Large intestine (tissue), 3 donors: ENCODE measurements around the gene XRRA1. TPM values are rescaled to one million over a fixed set of nuclear protein-coding genes. Genes with fewer than 3 reads are reported as not detected.
A peak's percentile ranks its signal among the peaks of the same experiment; 100 is the strongest.

ENCODE experiments used
- DNase-seq, 2 donors: peaks; one replicate each; pipeline versions ENCODE4 v3.0.0 to v3.0.0-alpha.2; 2013
- H3K27ac ChIP-seq: one replicate; pipeline ENCODE4 v1.5.1; 2013; ENCODE audit warnings: low read length
- H3K27me3 ChIP-seq: 2 replicates; pipeline ENCODE4 v1.6.1; 2013; ENCODE audit warnings: low read length; ENCODE audit not compliant: control insufficient read depth, insufficient read depth
- H3K36me3 ChIP-seq: 2 replicates; pipeline ENCODE4 v1.6.1; 2013; ENCODE audit warnings: low read length; ENCODE audit not compliant: control insufficient read depth, insufficient read depth
- H3K4me1 ChIP-seq: one replicate; pipeline ENCODE4 v1.6.1; 2013; ENCODE audit warnings: low read length; ENCODE audit not compliant: control insufficient read depth, insufficient read depth
- H3K4me3 ChIP-seq: one replicate; pipeline ENCODE4 v1.5.1; 2013; ENCODE audit warnings: low read length
- H3K9me3 ChIP-seq: one replicate; pipeline ENCODE4 v1.6.1; 2013; ENCODE audit warnings: mild to moderate bottlenecking, low read depth, low read length, moderate library complexity; ENCODE audit not compliant: control insufficient read depth
- WGBS: methylation state at CpG from one replicate; pipeline ENCODE4 v1.1.5; 2013; ENCODE audit warnings: low lambda C conversion rate; ENCODE audit not compliant: insufficient coverage; 5-methylcytosine and 5-hydroxymethylcytosine counted together
- polyA plus RNA-seq: library from polyadenylated mRNA; unstranded; fragments of 120-200 nt; gene quantifications from one replicate; pipeline ENCODE4 v1.2.1, GENCODE V29; 2013

XRRA1 gene
- polyA plus RNA-seq, 1 donor, result 17.3 TPM

DNA sequence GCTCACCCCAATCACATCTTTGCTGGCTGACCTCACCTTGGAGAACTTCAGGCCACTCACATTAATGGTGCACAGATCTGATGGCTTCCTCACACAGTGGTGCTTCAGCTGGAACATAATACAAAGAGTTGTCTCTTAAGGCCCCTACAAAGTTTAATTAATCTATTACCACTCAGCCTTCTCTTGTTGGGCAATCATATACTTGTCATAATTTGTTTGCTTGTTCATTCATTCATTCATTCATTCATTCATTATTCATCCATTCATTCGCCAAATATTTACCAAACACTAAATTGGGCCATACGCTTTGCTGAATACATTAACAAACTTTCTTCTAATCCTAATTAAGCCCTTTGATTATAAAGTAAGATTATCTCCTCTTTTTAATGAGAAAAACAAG is 15.1 kb downstream of the XRRA1 start:
- no peak overlapping the region for H3K4me3 ChIP-seq
- WGBS, result 100% methylated on average over 1 of the region's 2 CpGs
- no peak overlapping the region for H3K27ac ChIP-seq
- H3K27me3 ChIP-seq, result no peaks in the 10 kb centered on the region
- no peaks in the 10 kb centered on the region for H3K4me1 ChIP-seq
- H3K9me3 ChIP-seq, result no peaks in the 10 kb centered on the region
- DNase-seq, result no peak
- H3K36me3 ChIP-seq, result peaks cover 76% of the 10 kb centered on the region

DNA sequence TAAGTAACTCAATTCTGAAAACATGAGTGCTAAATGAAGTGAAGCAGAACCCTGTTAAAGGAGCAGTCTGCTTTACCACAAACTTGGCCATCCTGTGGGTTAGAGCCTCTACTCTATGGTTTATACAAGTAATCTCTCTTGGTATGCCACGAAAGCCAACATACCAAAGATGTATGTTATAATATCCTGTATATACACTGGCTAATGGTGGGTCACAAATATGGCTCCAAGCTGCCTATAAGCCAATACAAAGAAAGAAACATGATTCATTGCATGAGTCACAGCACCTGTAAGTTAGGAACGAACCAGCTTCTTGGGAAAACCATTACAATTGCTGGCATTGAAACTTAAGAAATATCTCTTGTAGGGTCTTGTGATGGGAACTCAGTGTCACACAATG is 16.1 kb downstream of the XRRA1 start:
- no peaks in the 10 kb centered on the region for H3K4me1 ChIP-seq
- 100% methylated on average over 1 of the region's 2 CpGs for WGBS
- H3K36me3 ChIP-seq, result peaks cover 74% of the 10 kb centered on the region
- H3K9me3 ChIP-seq, result no peaks in the 10 kb centered on the region
- H3K4me3 ChIP-seq, result no peak overlapping the region
- H3K27ac ChIP-seq, result no peak overlapping the region
- no peaks in the 10 kb centered on the region for H3K27me3 ChIP-seq
- no peak for DNase-seq

DNA sequence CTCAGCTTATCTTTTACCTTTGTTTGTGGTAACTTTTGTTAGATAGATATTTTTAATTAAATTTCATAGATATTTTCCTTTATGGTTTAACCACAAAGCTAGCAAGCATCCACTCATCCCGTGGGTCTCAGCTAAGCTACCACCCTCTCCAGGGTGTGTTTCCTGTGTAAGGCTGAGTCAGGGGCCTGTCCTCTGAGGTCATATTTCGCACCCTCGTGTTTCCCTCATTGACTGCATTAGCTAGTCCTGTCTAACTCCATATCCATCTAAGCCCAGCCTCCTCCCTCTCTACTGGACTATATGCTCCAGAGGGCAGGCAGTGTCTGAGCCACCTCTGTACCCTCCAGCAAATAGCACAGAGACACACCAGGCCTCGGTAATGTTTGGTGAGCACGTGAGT is 16.7 kb downstream of the XRRA1 start:
- Histone ChIP-seq H3K36me3 (peaks cover 69% of the 10 kb centered on the region), H3K27me3 (no peaks in the 10 kb centered on the region), H3K4me3 (no peak overlapping the region), H3K9me3 (no peaks in the 10 kb centered on the region), H3K4me1 (no peaks in the 10 kb centered on the region), H3K27ac (no peak overlapping the region)
- no peak for DNase-seq
- 100% methylated on average over 1 of the region's 5 CpGs for WGBS

GRCh38 chr11:74929431-74930363 is 19.2 kb downstream of the XRRA1 start:
- 78% methylated on average over 3 of the region's 8 CpGs for WGBS
- Histone ChIP-seq H3K27ac (no peak overlapping the region), H3K4me1 (no peaks in the 10 kb centered on the region), H3K4me3 (no peak overlapping the region), H3K36me3 (peaks cover 55% of the 10 kb centered on the region), H3K9me3 (no peaks in the 10 kb centered on the region), H3K27me3 (no peaks in the 10 kb centered on the region)
- DNase-seq, result peak; percentile 72 to 78

DNA sequence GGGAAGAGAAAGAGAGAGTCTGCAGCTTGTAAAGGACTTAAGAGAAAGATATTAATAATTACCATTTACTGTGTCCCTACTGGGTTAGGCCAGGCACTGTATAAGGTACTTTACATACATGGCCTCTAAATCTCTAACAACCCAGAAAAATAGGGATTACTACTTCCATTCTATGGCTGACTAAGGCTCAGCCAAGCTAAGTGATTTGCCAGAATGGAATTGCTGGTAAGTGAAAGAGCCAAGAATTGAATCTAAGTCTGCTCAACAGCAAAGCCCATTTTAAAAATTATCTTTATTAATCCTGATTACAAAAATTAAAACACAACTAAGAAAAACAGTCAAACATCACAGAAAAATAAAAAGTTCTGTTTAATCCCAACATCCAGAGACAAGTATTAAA is 21.4 kb downstream of the XRRA1 start:
- Histone ChIP-seq H3K27me3 (no peaks in the 10 kb centered on the region), H3K9me3 (no peaks in the 10 kb centered on the region), H3K36me3 (peaks cover 41% of the 10 kb centered on the region), H3K4me3 (no peak overlapping the region), H3K27ac (no peak overlapping the region), H3K4me1 (no peaks in the 10 kb centered on the region)
- no peak for DNase-seq

GRCh38 chr11:74926304-74927030 is 22.4 kb downstream of the XRRA1 start:
- 100% methylated on average over 2 of the region's 8 CpGs for WGBS
- peak in 1 of 2 donors; percentile 6 for DNase-seq
- Histone ChIP-seq H3K27ac (no peak overlapping the region), H3K9me3 (no peaks in the 10 kb centered on the region), H3K27me3 (no peaks in the 10 kb centered on the region), H3K36me3 (peaks cover 38% of the 10 kb centered on the region), H3K4me1 (no peaks in the 10 kb centered on the region), H3K4me3 (no peak overlapping the region)

- H3K36me3 ChIP-seq, result peaks cover 43% of the 10 kb centered on the region
- H3K4me3 ChIP-seq, result no peak overlapping the region
- DNase-seq, result no peak
- no peaks in the 10 kb centered on the region for H3K9me3 ChIP-seq
- no peak overlapping the region for H3K27ac ChIP-seq
- WGBS, result no CpG with 5 or more reads among the region's 4 CpGs
- no peaks in the 10 kb centered on the region for H3K4me1 ChIP-seq
- no peaks in the 10 kb centered on the region for H3K27me3 ChIP-seq
These were observed 23.6 kb downstream of the XRRA1 start for GRCh38 chr11:74925281-74925680.

- DNase-seq, result no peak
- Histone ChIP-seq H3K4me1 (no peaks in the 10 kb centered on the region), H3K36me3 (peaks cover 47% of the 10 kb centered on the region), H3K27me3 (no peaks in the 10 kb centered on the region), H3K27ac (no peak overlapping the region), H3K4me3 (no peak overlapping the region), H3K9me3 (no peaks in the 10 kb centered on the region)
These were observed 25.8 kb downstream of the XRRA1 start for GRCh38 chr11:74923125-74923524.

- no peak overlapping the region for H3K27ac ChIP-seq
- H3K4me3 ChIP-seq, result no peak overlapping the region
- no peaks in the 10 kb centered on the region for H3K27me3 ChIP-seq
- DNase-seq, result no peak
- H3K9me3 ChIP-seq, result no peaks in the 10 kb centered on the region
- H3K36me3 ChIP-seq, result peaks cover 72% of the 10 kb centered on the region
- WGBS, result 100% methylated on average over 2 of the region's 4 CpGs
- H3K4me1 ChIP-seq, result no peaks in the 10 kb centered on the region
These were observed 39.1 kb downstream of the XRRA1 start for GRCh38 chr11:74909812-74910211.

- no peak overlapping the region for H3K4me3 ChIP-seq
- no peaks in the 10 kb centered on the region for H3K27me3 ChIP-seq
- DNase-seq, result no peak
- H3K27ac ChIP-seq, result no peak overlapping the region
- H3K36me3 ChIP-seq, result peaks cover 68% of the 10 kb centered on the region
- no peaks in the 10 kb centered on the region for H3K9me3 ChIP-seq
- WGBS, result 80% methylated on average over 2 of the region's 4 CpGs
- no peaks in the 10 kb centered on the region for H3K4me1 ChIP-seq
These were observed 39.5 kb downstream of the XRRA1 start for GRCh38 chr11:74909385-74909784.
